CD4-positive, alpha-beta T cell treated with Interleukin-21 for 1 hour (primary cell): ENCODE data around the gene MTHFR.

ENCODE experiments used
- DNase-seq: peaks from one replicate; pipeline ENCODE4 v3.0.0-alpha.2; 2020

Gene MTHFR

GRCh38 chr1:11805422-11806306 is at the start of gene MTHFR, which contains the start of gene CLCN6:
Gene MTHFR, minus strand, starts transcription at chr1:11805964. Its CDS starts 2,848 bp downstream, at chr1:11803116.
Gene CLCN6, plus strand, starts transcription at chr1:11806191. Its CDS starts 72 bp downstream, at chr1:11806263.
- DNase-seq, result peak; percentile 98

DNA sequence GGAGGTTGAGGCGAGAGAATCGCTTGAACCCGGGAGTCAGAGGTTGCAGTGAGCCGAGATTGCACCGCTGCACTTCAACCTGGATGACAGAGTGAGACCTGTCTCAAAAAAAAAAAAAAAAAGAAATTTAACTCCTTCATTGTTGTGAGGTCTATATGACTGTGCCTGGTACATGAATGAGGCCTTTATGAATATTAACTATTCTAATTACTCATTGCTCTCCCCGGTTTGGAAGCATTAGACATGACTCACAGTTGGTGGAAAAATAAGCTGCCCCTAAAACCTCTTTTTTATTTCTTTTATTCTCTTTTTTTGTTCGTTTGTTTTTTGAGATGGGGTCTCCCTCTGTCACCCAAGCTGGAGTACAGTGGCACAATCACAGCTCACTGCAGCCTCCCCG is 49.7 kb upstream of the MTHFR start:
- DNase-seq, result no peak

DNA sequence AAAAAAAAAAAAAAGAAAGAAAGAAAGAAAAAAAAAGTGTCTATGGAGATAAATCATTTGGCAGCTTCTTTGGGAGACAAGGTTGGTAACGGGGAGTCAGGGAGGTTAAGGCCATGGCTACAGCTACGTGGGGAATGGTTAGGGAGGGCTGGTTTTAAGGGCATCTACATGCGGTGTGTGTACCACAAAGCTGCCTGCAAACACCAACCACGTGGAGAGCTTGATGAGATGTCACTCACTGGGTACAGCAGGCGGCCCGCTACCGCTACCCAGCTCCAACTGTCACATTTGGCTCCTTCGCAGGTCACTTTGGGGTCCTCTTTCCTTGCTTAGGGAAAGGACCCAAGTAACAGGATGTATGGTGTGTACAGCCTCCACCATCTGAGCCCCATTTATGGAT is 48.8 kb upstream of the MTHFR start:
- no peak for DNase-seq

- no peak for DNase-seq
Observed at GRCh38 chr1:11851180-11851579, 45.4 kb upstream of the MTHFR start.

DNA sequence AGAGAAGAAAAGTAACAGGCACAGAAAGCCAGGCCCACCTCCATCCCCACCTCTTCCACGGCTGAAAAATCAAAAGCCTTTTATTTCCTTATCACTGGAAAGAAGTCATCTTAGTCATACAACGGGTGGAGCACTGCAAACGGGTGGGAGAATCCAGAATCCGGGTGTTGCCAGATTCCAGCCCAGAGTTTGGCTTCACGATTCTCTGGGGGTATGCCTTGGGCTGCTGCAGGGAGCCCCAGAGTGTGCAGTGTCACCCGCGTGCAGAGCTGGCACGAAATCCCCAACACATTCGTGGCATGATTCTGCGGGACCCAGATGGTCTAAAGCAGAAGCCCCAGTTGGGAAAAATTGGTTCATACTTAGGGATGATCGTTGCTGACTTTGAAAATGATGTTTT is 44.4 kb upstream of the MTHFR start:
- DNase-seq, result no peak

DNA sequence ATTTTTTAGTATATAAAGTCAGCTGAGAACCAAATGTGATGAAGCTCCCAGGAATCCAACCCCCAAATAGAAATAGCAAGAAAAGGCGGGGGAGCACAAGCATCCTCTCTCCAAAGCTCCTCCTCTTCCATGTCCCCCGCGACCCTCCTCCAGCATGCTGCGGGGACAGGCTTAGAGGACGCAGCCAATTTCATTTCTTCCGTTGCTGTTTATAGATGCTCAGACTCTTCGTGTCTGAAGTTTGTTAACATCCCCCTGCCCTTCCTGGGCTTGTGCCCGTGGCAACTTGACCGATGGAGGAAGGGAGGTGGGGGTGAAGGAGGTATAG is 42.6 kb upstream of the MTHFR start:
- DNase-seq, result no peak

GRCh38 chr1:11847667-11848372 is 42.1 kb upstream of the MTHFR start, which contains the start of gene NPPA:
Gene NPPA, minus strand, starts transcription at chr1:11847783. Its CDS starts 99 bp downstream, at chr1:11847684.
- DNase-seq, result no peak

GRCh38 chr1:11845641-11846335 is 40.0 kb upstream of the MTHFR start:
- no peak for DNase-seq

DNA sequence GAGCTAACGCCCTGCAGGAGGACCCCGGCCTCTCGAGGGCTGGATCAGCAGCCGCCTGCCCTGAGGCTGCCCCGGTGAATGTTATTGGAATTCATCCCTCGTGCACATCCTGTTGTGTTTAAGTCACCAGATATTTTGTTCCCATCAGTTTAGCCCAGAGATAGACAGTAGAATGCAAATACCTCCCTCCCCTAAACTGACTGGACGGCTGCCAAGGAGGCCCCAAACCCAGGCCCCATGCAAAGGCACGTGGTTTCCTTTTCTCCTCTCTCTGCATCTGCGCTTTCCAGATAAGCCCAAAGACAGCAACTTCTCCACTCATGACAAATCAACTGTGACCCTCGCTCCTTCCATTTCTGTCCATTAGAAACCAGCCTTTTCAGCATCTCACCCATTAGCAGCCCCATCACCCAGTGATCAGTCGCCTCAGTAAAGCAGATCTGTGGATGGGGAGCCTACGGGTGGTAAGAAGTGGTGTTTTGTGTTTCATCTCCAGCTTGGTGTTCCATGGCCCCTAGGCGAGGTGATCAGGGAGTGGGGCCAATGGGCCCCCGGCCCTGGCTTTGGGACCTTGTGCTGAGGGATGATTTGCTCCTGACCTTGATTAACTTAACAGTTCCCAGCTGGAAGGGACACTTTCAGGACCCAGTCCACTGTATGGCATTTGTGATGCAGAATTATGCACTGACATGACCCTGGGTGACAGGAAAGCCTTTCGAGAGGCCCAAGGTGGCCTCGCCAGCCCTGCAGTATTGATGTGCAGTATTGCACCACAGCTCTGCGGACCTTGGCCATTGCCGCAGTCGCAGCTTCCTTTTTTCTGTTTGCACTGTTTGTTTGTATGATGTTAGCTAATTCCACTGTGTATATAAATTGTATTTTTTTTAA is 36.6 kb upstream of the MTHFR start:
- DNase-seq, result no peak

DNA sequence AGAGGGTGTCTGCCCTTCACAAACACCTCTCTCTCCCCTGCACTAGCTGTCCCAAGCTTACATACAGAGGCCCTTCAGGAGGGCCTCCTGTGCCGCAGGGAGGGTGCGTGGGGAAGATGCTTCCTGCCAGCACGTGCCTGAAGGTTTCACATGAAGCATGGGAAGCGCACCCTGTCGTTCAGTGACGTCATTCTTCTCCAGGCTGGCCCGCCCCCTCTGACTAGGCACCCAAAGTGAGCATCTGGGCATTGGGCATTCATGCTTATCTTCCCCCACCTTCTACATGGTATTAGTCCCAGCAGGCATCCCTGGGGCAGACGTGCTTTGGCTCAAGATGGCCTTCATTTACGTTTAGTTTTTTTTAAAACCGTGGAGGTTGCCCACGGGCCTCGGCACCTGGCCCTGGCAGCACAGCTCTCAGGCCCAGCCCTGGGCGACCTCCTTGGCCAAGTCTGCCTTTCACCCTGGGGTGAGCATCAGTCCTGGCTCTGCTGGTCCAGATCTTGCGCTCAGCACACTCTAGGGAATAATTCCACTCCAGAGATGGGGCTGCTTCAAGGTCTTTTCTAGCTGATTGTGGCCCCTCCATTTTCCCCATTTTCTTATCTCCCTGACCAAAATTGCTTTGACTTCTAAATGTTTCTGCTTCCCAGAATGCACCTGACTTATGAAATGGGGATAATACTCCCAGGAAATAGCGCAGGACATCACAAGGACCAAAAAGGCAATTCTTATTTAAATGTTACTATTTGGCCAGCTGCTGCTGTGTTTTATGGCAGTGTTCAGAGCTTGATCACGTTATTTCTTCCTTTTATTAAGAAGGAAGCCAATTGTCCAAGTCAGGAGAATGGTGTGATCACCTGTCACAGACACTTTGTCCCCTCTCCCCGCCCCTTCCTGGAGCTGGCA is 35.7 kb upstream of the MTHFR start:
- DNase-seq, result no peak

DNA sequence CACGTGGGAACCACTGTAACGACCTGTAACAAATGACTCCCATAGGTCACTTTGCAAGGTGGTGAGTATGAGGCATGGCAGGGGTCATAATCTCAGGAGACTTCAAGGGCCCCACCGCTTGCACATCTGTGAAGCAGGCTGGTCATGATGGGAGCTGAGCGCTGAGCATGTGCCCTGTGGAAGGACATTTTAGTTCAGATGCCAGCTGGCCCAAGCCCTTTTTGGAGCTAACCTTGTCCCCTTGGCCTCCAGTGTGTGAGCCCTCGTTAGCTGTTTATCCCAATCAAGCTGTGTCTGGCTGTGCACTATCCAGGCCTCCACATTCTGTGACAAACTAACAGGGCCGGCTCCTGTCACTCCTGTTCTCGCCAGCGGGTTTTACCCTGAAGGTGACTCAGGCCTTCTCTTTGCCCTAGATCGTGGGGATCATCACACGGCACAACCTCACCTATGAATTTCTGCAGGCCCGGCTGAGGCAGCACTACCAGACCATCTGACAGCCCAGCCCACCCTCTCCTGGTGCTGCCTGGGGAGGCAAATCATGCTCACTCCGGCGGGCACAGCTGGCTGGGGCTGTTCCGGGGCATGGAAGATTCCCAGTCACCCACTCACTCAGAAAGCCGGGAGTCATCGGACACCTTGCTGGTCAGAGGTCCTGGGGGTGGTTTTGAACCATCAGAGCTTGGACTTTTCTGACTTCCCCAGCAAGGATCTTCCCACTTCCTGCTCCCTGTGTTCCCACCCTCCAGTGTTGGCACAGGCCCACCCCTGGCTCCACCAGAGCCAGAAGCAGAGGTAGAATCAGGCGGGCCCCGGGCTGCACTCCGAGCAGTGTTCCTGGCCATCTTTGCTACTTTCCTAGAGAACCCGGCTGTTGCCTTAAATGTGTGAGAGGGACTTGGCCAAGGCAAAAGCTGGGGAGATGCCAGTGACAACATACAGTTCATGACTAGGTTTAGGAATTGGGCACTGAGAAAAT is 34.3 kb upstream of the MTHFR start:
- no peak for DNase-seq

- peak; percentile 76 for DNase-seq
Observed at GRCh38 chr1:11838349-11839272, 32.8 kb upstream of the MTHFR start.

DNA sequence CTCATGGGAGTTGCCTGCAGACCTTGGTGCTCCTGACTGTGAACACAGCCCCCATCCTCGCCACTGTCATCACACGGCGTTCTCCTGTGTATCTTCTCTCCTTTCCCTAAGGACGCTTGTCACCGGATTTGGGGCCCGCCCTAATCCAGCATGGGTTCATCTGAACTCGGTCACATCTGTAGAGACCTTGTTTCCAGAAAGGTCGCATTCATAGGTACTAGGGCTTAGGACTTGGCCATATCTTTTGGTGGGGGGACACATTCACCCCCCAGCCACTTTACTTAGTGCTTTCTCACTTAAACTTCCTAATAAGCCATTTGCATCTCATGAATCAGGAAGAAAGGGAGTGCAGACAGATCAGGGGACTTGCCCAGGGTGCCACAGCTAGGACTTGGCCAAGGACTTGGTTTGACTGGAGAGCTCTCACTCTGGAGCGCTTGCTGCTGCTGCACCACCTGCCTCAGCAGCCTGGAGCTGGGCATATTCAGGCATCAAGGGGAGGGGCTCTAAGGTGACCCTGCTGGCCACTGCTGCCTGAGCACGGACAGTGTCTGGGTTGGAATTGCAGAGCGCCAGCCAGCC is 32.1 kb upstream of the MTHFR start:
- no peak for DNase-seq

DNA sequence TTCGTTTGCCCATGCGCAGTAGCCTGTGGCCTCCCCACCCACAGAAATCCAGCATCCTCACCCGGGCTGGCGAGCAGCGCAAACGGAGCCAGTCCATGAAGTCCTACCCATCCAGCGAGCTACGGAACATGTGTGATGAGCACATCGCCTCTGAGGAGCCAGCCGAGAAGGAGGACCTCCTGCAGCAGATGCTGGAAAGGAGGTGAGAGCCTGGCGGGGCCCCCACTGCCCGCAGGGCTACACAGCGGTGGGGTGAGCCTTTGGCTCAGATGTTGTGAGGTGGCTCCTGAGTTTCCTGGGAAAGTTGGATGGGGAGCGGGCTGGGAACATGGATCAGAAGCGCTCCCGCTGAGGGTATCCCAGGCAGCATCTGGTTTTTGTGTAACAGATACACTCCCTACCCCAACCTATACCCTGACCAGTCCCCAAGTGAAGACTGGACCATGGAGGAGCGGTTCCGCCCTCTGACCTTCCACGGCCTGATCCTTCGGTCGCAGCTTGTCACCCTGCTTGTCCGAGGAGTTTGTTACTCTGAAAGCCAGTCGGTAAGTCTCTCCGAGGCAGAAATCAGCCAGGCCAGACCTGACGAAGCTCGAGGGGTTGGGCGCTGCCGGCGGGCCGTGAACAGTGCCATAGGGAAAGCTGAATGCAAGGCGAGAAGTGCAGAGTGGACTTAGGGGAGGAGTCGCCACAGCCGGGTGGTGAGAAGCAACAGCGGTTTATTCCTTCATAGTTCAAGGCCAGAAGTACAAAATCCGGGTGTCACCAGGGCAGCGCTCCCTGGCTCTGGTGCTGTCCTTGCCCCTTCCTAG is 31.4 kb upstream of the MTHFR start:
- DNase-seq, result no peak

GRCh38 chr1:11835441-11836225 is 29.9 kb upstream of the MTHFR start:
- no peak for DNase-seq

DNA sequence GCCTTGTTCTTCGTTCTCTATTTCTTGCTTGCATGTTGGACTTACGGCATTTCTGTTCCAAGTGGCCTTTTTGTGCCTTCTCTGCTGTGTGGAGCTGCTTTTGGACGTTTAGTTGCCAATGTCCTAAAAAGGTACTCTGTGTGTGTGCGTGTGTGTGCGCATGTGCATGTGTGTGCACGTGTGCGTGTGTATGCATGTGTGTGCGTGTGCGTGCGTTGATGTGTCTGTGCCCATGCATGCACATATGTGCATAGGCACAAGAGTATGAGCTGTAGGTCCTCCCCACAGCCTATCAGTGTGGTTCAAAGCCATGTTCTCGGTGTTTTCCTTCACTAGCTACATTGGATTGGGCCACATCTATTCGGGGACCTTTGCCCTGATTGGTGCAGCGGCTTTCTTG is 28.1 kb upstream of the MTHFR start:
- no peak for DNase-seq

- no peak for DNase-seq
Observed at GRCh38 chr1:11833497-11833896, 27.7 kb upstream of the MTHFR start.
